Mucosa of rectum (tissue), 2 donors: ENCODE measurements around the gene SLC7A8.
A peak's percentile ranks its signal among the peaks of the same experiment; 100 is the strongest.

Experiments
- H3K27ac ChIP-seq, 2 donors: one replicate each; pipeline ENCODE4 v1.7.0; 2013; ENCODE audit warnings: inconsistent platforms in 2 of 2, low read depth in 2 of 2, low read length in 2 of 2
- H3K27me3 ChIP-seq, 2 donors: one replicate each; pipeline ENCODE4 v1.7.0; 2013; ENCODE audit warnings: low read length in 2 of 2; ENCODE audit not compliant: control insufficient read depth in 2 of 2, insufficient read depth in 2 of 2
- H3K36me3 ChIP-seq, 2 donors: one replicate each; pipeline ENCODE4 v1.7.0; 2013; ENCODE audit warnings: low read length in 2 of 2; ENCODE audit not compliant: control insufficient read depth in 2 of 2, insufficient read depth in 2 of 2
- H3K4me1 ChIP-seq, 2 donors: one replicate each; pipeline ENCODE4 v1.7.0; 2013; ENCODE audit warnings: low read length in 2 of 2, mild to moderate bottlenecking in 1 of 2; ENCODE audit not compliant: control insufficient read depth in 2 of 2, insufficient read depth in 2 of 2
- H3K4me3 ChIP-seq, 2 donors: one replicate each; pipeline ENCODE4 v1.7.0; 2013; ENCODE audit warnings: low read length in 2 of 2
- H3K9ac ChIP-seq, 2 donors: one replicate each; pipeline ENCODE4 v1.7.0; 2013; ENCODE audit warnings: low read length in 2 of 2, low read depth in 1 of 2, mild to moderate bottlenecking in 1 of 2
- H3K9me3 ChIP-seq, 2 donors: one replicate each; pipeline ENCODE4 v1.7.0; 2013; ENCODE audit warnings: low read length in 2 of 2; ENCODE audit not compliant: control insufficient read depth in 2 of 2
- donor health status: healthy.
- donor health status: Normal muscosa, but diverticular disease.

SLC7A8 gene

DNA sequence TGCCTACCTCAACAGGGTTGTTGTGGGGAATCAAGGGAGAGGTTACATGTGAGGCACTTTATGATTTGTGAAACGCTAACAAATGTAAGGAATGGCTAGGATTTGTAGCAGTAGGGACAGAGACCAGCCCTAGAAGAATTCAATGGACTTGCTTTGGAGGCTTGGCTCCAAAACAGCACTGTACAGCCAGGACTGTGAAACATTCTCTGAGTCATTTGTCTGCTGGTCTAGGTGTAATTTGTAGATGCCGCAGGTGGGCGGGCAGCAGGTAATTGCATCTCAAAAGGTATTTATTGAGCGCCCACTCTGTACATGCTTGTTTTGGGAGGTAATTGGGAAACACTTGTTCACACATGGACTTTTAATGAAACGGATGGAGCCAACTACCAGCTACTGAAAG is 11.4 kb downstream of the SLC7A8 start:
- Histone ChIP-seq H3K4me3 (no peak overlapping the region), H3K9ac (no peak overlapping the region), H3K9me3 (no peaks in the 10 kb centered on the region), H3K27ac (no peak overlapping the region), H3K27me3 (no peaks in the 10 kb centered on the region), H3K36me3 (no peaks in the 10 kb centered on the region), H3K4me1 (peaks cover 15 to 20% of the 10 kb centered on the region in 2 donors)

DNA sequence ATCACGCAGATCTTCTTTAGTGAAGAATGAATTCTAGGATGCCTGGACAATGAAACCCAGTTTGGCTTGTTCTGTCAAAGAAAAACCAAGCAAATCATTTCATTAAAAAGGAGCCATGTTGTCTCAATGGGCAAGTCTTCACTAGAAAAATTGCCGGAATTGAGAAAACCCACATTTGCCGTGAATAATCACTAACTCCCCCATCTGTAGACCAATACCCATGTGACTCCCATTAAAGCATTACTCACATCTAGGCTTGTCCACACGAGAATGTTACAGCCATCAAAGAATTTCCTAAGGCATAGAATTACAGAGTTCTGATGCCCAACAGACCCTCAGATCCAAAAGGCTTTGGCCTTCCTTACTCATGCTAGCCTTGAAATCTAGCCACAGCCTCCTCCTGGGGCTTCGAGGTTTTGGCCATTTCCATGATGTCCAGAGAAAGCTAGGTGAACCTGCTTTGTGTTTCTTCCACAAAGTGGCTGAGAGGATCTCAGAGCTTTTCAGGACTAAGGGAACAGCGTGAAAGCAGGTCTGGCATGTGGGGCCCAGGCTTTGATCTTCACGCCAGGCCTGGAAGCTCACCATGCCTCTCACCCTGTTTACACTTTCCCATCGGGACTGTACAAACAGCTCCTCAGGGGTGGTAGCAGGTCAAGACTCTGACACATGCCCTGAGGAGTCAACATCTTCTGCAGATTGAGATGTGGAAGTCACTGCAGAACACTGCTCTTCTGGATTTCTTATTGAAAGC is 12.1 kb downstream of the SLC7A8 start:
- no peak overlapping the region for H3K27ac ChIP-seq

DNA sequence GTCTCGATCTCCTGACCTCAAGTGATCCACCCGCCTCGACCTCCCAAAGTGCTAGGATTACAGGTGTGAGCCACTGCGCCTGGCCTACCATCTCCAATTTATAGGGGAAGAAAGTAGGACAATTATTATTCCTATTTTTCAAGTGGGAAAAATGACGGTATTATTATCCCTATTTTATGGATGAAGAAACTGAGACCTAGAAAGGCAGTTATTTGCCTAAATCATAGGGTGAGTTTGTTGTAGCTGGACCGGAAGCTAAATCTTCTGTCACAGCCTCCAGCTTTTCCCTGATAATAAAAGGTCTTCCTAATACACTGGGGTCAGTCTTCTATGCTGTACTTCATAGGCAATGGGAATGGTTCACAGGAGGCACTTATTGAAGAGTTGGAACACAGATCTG is 13.8 kb downstream of the SLC7A8 start:
- Histone ChIP-seq H3K4me1 (peaks cover 22 to 32% of the 10 kb centered on the region in 2 donors), H3K36me3 (peaks cover 4 to 7% of the 10 kb centered on the region in 2 donors), H3K9me3 (no peaks in the 10 kb centered on the region), H3K4me3 (no peak overlapping the region), H3K27me3 (no peaks in the 10 kb centered on the region), H3K27ac (no peak overlapping the region), H3K9ac (no peak overlapping the region)

More for the DNA sequence above, 12.1 kb downstream of the SLC7A8 start:
- H3K36me3 ChIP-seq, result peaks cover 0 to under 1% of the 10 kb centered on the region in 2 donors
- H3K4me1 ChIP-seq, result peaks cover 20 to 27% of the 10 kb centered on the region in 2 donors
- H3K4me3 ChIP-seq, result no peak overlapping the region
- H3K27me3 ChIP-seq, result no peaks in the 10 kb centered on the region
- no peak overlapping the region for H3K9ac ChIP-seq
- H3K9me3 ChIP-seq, result no peaks in the 10 kb centered on the region

DNA sequence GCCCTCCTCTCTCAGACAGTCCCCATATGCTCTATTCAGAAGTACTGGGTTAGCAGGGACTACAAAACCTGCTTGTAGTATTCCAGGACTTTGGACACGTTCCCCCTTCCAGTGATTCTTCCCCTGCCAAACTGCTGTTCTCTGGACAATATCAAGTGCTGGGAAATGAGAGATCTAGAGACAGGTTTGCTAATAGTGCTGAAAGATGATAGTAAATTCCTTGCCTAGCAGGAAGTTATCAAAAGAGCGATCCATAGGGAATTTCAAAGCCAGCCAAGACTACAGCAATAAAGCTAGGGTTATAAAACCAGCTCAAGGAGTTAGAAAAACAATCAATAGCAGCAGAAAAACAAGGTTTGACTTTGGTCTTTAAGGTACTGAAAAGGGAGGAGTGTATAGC is 15.2 kb downstream of the SLC7A8 start:
- Histone ChIP-seq H3K27me3 (no peaks in the 10 kb centered on the region), H3K9ac (no peak overlapping the region), H3K27ac (peak overlapping the region in 1 of 2 donors; percentile 60), H3K36me3 (peaks cover 4 to 7% of the 10 kb centered on the region in 2 donors), H3K4me3 (no peak overlapping the region), H3K9me3 (no peaks in the 10 kb centered on the region), H3K4me1 (peaks cover 22 to 34% of the 10 kb centered on the region in 2 donors)

DNA sequence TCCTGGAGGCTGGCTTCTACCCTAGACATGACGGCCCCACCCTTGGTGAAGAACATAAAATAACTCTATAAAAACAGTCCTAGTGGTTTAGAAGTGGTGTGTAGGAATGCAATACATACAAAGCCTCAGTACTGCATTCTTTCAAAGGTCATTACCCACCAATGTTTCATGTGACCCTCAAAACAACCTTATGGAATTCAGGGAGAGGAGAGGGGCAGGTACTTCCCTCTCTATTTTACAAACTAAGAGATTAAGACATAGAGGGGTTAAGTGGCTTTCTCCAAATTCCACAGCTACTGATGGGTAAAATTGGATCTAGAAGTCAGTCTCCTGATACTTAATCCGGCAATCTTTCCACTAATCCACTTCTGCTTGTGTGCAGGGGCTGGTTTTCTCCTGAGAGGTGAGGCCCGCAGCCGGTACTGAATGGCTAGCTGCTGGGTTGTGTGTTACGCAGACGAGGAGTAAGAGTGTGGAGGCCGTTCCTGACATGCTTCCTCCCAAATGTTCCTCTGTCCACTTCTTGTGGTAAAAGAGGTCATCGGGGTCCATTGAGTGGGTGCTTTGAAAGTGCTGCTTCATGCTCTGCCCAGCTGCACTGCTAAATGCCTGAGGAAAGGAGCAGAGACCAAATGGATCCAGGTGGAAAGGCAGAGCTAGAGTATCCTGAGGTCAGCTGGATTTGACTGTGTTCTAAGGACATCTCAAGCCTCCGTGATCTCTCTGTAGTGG is 16.2 kb downstream of the SLC7A8 start:
- no peaks in the 10 kb centered on the region for H3K27me3 ChIP-seq
- no peak overlapping the region for H3K4me3 ChIP-seq
- H3K9ac ChIP-seq, result no peak overlapping the region
- H3K9me3 ChIP-seq, result no peaks in the 10 kb centered on the region
- H3K36me3 ChIP-seq, result peaks cover 4 to 7% of the 10 kb centered on the region in 2 donors
- H3K27ac ChIP-seq, result no peak overlapping the region
- peaks cover 22 to 36% of the 10 kb centered on the region in 2 donors for H3K4me1 ChIP-seq

DNA sequence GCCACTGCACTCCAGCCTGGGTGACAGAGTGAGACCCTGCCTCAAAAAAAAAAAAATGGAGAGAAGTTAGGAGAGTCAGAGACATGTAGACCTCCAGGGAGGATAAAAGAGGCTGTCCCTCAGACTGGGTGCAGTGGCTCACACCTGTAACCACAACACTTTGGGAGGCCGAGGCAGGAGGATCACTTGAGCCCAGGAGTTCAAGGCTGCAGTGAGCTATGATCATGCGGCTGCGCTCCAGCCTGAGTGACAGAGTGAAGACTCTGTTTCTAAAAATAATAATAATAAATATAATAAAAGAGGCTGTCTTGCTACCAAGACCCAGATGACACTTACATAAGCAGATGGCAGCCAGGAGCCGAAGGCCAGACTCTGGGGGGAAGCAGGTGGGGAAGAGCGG is 18.5 kb downstream of the SLC7A8 start:
- Histone ChIP-seq H3K27ac (no peak overlapping the region), H3K4me3 (no peak overlapping the region), H3K36me3 (peaks cover 4 to 7% of the 10 kb centered on the region in 2 donors), H3K9me3 (no peaks in the 10 kb centered on the region), H3K27me3 (no peaks in the 10 kb centered on the region), H3K4me1 (peaks cover 26 to 46% of the 10 kb centered on the region in 2 donors), H3K9ac (no peak overlapping the region)

DNA sequence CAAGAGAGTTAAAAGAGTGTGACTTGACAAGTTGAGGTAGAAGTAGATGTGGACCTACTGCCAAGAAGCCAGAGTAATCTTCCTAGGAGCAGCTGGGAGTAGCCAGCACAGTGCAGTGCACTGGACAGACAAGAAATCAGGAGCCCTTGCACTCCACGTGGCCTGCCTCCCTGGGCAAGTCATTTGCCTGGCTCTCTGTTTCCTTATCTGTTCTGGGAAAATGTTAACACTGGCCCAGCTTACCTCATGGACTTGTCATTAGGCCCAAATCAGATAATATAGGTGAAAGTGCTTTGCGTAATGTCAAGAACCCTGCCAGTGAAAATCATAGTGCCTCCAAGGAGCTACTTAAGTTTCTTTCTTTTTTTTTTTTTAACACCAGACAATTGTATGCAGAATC is 19.2 kb downstream of the SLC7A8 start:
- no peak overlapping the region for H3K4me3 ChIP-seq
- no peaks in the 10 kb centered on the region for H3K27me3 ChIP-seq
- no peaks in the 10 kb centered on the region for H3K9me3 ChIP-seq
- H3K27ac ChIP-seq, result no peak overlapping the region
- H3K36me3 ChIP-seq, result peaks cover 4 to 7% of the 10 kb centered on the region in 2 donors
- no peak overlapping the region for H3K9ac ChIP-seq
- H3K4me1 ChIP-seq, result peaks cover 26 to 46% of the 10 kb centered on the region in 2 donors

DNA sequence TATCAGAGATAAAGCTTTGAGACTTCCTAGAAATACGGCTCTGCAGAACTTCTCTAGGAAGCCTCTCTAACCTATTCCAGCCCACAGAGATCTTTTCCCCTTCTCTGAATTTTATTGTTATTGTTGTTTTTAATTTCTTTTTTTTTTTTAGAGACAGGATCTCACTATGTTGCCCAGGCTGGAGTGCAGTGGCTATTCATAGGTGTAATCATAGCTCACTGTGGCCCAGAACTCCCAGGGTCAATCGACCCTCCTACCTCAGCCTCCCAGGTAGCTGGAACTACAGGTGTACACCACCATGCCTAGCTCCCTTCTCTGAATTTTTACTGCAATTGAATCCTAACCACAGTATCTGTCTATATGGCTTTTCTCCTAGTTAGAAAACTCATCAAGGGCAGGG is 19.6 kb downstream of the SLC7A8 start:
- Histone ChIP-seq H3K27ac (no peak overlapping the region), H3K27me3 (no peaks in the 10 kb centered on the region), H3K36me3 (peaks cover 4 to 7% of the 10 kb centered on the region in 2 donors), H3K4me1 (peaks cover 23 to 43% of the 10 kb centered on the region in 2 donors), H3K9me3 (no peaks in the 10 kb centered on the region), H3K4me3 (no peak overlapping the region), H3K9ac (no peak overlapping the region)

DNA sequence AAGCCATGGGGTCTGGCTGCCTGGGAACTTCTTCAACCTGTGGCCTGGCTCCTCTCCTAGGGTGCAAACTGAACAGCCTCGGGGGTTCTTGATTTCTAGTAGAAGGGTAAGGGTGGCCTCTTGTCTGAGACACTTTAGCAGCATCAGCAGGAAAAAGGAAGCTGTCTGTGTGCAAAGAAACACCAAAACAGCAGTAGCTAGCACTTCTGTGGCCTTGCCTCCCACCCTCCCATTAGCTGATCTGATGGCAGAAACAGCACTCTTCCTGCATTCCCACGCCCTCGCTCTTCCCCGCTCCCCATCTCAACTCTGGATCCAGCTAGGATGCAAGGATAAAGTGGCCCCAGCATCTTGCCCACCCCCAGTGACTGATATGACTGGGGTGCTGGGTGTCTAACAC is 20.7 kb downstream of the SLC7A8 start:
- Histone ChIP-seq H3K4me3 (no peak overlapping the region), H3K36me3 (peaks cover 4 to 7% of the 10 kb centered on the region in 2 donors), H3K4me1 (peaks cover 18 to 32% of the 10 kb centered on the region in 2 donors), H3K9ac (no peak overlapping the region), H3K9me3 (no peaks in the 10 kb centered on the region), H3K27ac (peak overlapping the region in 1 of 2 donors; percentile 56), H3K27me3 (no peaks in the 10 kb centered on the region)

DNA sequence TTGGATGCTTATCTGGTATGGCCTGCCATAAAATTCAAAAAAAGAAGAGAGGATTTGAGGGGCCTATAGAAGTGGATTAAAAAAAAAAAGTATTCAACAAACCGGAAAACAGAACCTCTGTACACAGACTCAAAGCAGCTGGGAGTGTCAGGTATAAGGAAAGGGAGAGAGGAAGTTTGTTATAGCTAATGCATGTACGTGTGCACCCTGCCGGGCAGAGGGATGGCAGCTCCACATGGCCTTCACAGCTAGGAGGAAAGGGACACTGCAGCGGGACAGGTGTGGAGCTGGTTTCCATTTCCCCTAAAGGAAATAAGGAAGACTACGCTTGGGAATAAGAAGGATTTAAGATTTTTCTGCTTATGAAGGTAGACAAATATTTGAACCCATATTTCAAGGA is 21.5 kb downstream of the SLC7A8 start:
- H3K4me1 ChIP-seq, result peaks cover 12 to 24% of the 10 kb centered on the region in 2 donors

More for the DNA sequence above, 21.5 kb downstream of the SLC7A8 start:
- H3K9ac ChIP-seq, result no peak overlapping the region
- peak overlapping the region; percentile 17 to 56 for H3K27ac ChIP-seq
- H3K4me3 ChIP-seq, result no peak overlapping the region
- H3K36me3 ChIP-seq, result peaks cover 4 to 7% of the 10 kb centered on the region in 2 donors
- H3K9me3 ChIP-seq, result no peaks in the 10 kb centered on the region
- H3K27me3 ChIP-seq, result no peaks in the 10 kb centered on the region
